H54 (cell line): ENCODE data around the gene TMEM132A.
A peak's percentile ranks its signal among the peaks of the same experiment; 100 is the strongest.

Experiments used
- DNase-seq: peaks from one replicate; pipeline ENCODE4 v3.0.0; 2011; ENCODE audit warnings: low spot score, mixed read lengths; ENCODE audit not compliant: insufficient read length
- FAIRE-seq: peaks from 3 replicates; lab custom pipeline; 2011; peaks lifted over from hg19 to GRCh38; lab: Jason Lieb, UNC
- POLR2A ChIP-seq: IDR thresholded peaks from 2 replicates; pipeline ENCODE4 v1.6.1; 2011; ENCODE audit warnings: low read depth, mild to moderate bottlenecking, low read length

The TMEM132A gene, protein sequence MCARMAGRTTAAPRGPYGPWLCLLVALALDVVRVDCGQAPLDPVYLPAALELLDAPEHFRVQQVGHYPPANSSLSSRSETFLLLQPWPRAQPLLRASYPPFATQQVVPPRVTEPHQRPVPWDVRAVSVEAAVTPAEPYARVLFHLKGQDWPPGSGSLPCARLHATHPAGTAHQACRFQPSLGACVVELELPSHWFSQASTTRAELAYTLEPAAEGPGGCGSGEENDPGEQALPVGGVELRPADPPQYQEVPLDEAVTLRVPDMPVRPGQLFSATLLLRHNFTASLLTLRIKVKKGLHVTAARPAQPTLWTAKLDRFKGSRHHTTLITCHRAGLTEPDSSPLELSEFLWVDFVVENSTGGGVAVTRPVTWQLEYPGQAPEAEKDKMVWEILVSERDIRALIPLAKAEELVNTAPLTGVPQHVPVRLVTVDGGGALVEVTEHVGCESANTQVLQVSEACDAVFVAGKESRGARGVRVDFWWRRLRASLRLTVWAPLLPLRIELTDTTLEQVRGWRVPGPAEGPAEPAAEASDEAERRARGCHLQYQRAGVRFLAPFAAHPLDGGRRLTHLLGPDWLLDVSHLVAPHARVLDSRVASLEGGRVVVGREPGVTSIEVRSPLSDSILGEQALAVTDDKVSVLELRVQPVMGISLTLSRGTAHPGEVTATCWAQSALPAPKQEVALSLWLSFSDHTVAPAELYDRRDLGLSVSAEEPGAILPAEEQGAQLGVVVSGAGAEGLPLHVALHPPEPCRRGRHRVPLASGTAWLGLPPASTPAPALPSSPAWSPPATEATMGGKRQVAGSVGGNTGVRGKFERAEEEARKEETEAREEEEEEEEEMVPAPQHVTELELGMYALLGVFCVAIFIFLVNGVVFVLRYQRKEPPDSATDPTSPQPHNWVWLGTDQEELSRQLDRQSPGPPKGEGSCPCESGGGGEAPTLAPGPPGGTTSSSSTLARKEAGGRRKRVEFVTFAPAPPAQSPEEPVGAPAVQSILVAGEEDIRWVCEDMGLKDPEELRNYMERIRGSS

DNA sequence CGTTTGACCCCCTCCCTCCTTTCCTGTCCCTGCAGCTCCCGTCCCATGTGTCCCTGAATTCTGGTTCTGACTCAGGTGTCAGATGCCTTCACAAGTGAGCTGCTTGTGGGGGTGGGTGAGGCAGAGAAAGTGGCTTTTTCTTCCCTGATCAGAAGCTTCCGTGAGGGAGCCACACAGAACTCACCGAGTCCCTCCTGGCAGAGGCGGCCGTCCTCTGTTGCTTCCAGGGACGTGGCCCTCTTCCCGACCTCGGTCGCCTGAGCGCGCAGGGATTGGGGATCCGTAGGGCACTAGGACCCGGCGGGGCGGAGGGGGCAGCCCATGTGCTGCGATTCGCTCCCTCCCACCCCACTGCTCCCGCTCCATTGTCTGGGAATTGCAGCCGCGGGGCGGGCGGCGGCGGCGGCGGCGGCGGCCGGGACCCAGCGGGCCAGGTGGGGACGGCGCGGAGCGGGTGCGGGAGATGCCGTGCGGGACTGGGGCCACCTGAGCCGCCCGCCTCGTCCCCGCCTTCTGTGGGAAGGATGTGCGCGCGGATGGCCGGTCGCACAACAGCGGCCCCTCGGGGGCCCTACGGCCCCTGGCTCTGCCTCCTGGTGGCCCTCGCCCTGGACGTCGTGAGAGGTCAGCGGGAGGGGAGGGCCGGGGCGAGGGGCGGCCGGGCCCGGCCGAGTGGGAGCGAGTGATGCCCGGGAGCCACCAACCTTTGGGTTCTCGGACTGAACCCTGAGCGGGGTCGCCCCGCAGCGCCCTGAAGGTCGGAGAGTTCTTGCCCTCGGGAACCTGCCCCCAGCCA is at the start of gene TMEM132A:
TMEM132A (plus strand) TSS at position 351 of the 796 bp plus-strand sequence; CDS start at position 525, 174 bp downstream.
- peak; percentile 48; the same call in 1 of the 2 replicates for TF ChIP-seq POLR2A
- DNase-seq = peak; percentile 95
- no peak for FAIRE-seq

DNA sequence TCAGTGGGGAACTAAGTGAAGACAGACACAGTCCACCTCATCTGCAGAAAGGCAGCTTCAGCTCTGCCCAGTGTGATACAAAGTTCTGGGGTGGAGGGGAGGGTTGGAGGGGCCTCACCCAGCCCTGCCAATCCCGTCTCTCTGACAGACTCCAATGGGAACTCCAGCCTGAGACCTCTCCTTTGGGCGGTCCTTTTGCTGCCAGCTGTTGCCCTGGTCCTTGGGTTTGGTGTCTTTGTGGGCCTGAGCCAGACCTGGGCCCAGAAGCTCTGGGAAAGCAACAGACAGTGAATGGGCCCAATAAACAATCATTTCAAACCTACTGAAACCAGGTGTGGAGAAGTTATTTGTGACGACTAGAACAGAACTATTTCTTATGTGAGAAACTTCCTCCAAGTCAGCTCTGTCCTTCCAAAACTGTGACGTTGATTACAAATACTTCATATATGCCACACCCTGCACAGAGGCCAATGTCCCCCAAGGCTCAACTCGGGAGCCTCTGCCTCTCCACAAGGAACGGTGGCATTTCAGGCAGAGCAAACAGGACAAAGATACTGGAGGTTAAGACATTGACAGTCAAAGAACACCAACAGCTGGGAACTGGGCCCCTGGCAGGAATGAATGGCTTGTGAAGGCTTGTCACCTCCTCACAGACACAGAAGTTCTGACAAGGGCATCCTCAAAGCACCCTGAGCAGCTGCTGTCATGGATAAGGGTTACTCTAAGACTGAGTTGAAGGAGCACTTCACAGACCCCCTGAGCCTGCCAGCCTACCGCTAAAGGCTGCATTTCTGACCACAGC is 48.7 kb upstream of the TMEM132A start:
- no peak for FAIRE-seq

DNA sequence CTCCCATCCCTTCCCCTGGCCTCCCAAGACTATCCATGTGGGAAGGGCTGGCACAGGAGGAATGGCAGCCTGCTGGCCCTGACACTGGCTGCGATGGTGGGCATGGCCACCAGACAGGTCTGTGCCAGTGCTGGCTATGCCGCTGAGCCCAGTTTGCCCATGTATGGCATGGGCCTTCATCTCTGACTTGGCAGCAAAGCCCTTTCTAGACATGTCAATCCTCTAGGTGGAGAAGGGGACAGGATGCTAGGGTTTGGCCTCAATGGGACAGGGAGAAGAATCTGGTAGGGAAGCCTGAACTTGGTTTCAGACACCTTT is 48.1 kb upstream of the TMEM132A start:
- FAIRE-seq = no peak

More for the DNA sequence above, 48.7 kb upstream of the TMEM132A start:
- DNase-seq = no peak
- no peak for TF ChIP-seq POLR2A

DNA sequence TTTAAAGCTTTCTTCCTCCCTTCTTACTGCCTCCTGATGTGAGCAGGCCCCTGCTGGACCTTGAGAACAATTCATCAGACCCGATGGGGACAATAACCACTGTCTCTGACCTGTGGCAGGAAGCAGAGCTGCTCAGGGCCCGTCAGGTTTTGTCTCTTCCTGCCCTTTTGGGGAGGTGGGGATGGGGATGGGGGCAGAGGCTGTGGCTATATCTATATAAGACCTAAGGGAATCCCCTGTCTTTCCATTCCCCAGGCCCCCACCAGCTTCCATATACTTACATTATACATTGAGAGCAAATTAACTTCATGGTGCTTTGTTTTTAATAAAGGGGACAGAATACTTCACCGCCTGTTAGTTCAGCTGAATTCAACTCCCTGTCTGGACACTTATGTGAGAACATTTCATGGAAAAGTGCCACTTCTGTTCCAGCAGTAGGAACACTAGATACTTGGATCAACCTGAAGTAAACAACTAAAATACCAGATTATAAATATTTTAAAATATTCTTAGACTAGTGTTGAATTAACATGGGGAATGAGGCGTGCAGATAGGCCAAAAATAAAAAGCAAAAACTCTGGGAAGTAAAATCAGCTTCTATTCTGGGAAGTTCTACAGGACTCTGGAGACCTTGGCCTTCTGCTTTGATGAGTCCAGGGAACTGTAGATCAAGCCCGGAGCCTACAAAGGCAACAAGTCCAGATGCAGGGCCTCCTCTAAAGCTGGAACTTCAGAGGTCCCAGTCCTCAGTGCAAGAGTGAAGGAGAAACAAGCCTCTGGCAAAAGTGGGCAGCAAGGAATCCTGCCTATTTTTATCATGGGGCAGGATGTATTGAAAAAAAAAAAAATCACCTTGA is 45.8 kb upstream of the TMEM132A start:
- DNase-seq = no peak
- FAIRE-seq = no peak
- no peak for TF ChIP-seq POLR2A

More for the DNA sequence above, 48.1 kb upstream of the TMEM132A start:
- TF ChIP-seq POLR2A = no peak
- DNase-seq = no peak

DNA sequence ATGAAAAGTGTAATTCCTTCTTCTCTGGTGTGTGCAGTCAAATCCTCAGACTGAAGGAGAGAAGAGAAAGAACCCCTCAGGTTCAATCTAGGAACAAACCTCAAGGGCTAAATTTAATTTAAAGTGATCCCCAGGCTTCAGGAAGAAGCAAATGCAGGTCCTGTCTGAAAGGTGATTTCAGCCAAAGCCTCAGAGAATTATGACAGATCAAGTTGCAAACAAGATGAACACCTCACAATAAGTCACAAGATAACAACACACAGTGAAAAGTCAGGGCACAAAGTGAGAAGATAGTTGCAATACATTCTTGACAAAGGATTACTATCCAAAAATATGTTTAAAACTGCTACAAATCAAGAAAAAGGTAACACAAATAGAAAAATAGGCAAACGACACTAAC is 45.2 kb upstream of the TMEM132A start:
- DNase-seq (no peak), FAIRE-seq (no peak)
- TF ChIP-seq POLR2A = no peak

DNA sequence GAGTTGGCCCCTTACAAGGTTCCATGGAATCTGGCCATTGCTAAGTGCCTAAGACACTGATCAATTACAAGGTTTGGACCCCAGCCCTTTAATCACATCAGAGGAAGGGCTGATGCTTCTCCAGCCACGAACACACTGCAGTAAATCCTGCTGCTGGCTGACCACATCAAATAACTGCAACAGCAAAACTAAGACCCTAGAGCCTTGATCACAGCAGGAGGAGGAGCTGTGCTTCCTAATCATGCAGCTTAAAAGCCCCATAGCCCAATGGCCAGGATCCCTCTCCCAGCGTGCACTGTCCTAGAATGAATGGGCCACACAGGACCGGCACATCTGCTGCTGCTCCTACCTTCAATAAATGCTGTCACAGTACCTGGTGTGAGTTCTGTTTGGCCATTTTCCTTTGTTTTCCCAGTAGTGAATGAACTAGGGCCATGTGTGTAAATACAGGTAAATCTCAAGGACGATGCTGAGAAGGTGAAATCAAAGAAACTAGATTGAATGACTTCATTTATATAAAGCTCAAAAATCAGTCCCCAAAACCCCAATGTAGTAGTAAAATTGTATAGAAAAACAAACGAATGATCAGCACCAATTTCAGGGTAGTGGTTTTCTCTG is 44.2 kb upstream of the TMEM132A start:
- DNase-seq (no peak), FAIRE-seq (no peak)
- TF ChIP-seq POLR2A = no peak

DNA sequence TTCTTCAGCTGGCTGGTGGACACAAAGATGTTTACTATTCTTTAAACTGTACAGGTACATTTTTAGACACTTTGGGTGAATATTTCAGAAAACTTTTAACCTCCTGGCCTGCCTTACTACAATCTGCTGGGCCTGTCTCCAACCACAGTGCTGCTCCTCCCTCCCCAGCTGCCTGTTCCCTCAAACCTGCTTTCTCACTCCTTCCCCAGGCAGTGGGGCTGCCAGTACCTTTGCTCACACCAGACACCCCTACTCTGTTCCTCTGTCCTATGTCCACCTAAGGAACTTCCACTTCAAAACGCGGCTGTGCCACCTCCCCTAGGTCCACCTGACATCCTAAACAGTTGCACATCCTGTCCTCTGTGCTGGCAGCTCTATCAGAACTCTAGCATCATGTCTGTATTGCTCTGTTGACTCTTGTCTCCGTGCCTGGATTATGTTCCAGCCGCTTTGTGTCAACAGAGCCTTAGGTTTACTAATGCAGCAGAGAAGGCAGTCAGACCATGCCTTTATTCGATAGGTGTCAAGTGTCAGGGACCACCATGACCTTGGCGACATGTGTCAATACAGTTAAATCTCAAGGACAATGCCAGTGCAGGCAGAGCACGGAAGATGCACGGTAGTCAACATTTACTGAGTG is 43.5 kb upstream of the TMEM132A start:
- FAIRE-seq = no peak

DNA sequence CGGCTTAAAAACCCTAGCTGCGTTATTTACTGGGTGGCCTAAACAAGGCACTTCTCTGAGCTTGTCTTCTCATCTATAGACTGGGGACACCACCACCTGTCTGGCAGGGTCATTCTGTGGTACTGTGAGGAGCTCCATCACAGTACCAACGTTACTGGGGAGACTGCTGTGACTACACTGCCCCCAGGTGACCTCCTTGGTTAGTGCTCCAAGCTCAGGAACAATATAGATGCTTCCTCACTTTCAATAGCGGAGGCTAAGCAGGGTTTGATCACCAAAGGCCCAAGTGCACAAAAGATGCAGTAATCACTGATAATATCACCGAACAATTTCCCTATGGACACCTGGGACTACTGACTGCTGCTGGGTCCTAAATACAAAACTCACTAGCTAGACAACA is 36.7 kb upstream of the TMEM132A start:
- FAIRE-seq = no peak
- DNase-seq = peak; percentile 42
- TF ChIP-seq POLR2A = no peak

More for the DNA sequence above, 43.5 kb upstream of the TMEM132A start:
- TF ChIP-seq POLR2A = no peak
- no peak for DNase-seq

DNA sequence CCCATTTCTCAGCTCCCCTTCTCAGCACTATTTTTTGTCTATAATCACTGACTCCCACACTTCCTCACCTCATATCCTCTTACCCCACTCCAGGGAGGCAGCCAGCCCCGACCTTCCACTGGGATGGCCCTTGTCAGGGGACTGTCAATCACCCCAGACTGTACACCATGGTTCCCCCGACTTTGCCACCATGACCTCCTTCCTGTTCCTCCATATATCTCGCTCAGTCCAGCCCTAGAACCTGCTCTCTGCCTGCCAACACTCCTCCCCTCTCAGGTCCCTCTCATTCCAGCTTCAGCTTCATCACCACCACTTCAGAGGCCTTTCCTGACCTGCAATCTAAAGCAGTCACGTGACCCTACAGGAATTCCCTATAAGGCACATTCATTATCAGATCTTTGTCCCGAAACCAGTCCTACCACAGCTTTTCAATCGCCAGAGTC is 34.4 kb upstream of the TMEM132A start:
- DNase-seq (no peak), FAIRE-seq (no peak)
- TF ChIP-seq POLR2A = no peak

DNA sequence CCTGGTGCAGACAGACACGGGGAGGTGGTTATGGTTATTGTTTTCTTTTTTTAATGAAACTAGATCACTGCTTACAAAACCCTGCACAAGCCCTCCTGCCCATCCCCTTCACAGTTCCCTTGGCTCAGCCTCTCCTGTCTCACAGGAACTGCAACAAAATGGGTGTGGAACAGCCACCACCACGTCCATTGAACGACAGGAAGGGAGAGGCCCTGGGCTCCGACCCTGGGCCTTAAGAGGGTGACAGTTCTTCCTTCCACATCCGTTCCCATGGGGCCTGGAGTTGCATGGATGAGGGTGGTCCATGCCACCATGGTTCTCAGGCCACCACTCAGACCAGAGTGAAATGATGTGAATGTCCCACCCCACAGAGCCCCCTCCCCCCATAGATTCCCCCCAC is 33.6 kb upstream of the TMEM132A start:
- FAIRE-seq (no peak), DNase-seq (no peak)
- no peak for TF ChIP-seq POLR2A
